Astrocyte (in vitro differentiated cells and primary cell): ENCODE results near the gene C8A.

ENCODE experiments used
- CTCF ChIP-seq: IDR thresholded peaks from 2 replicates; pipeline ENCODE4 v1.5.1; 2011; ENCODE audit warnings: low read depth, mild to moderate bottlenecking, inconsistent platforms, low read length, moderate library complexity; ENCODE audit not compliant: insufficient read depth
- EZH2 ChIP-seq: IDR thresholded peaks from 2 replicates; pipeline ENCODE4 v1.6.1; 2012; ENCODE audit warnings: mild to moderate bottlenecking, low read length, inconsistent platforms; ENCODE audit not compliant: insufficient read depth

- TF ChIP-seq CTCF (no peak), EZH2 (no peak)
These were observed 14.2 kb downstream of the C8A start for GRCh38 chr1:56868761-56869160.
